ENCODE measurements around the gene ITGAD. TPM values are rescaled to one million over a fixed set of nuclear protein-coding genes. Genes with fewer than 3 reads are reported as not detected.
"Not testable (repeated sequence)": the region's sequence is repeated elsewhere in the genome, so short reads cannot be mapped to it uniquely, and the experiment has no call there.

The ITGAD gene
- total RNA-seq, 2 experiments from 2014 or later = 0.13 to 0.68 TPM

DNA sequence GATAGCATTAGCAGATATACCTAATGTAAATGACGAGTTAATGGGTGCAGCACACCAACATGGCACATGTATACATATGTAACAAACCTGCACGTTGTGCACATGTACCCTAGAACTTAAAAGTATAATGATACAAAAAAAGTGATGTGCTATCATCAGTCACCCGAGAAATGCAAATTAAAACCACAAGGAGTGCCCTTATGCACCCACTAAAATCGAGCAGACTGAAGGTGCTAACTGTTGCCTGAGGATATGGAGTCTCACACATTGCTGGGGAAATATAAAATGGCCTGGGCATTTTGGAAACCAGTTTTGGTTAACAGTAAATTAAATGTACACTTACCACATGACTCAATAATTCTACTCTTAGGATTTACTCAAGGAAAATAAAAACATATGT is 45.9 kb downstream of the ITGAD start:
- H3K4me1 Mint-ChIP-seq (ENCODE audit: low read depth) = peaks cover 29% of the 10 kb centered on the region
- H3K9me3 Mint-ChIP-seq (ENCODE audit: insufficient read depth); DNase-seq; H3K27me3 Mint-ChIP-seq (ENCODE audit: low read depth); H3K36me3 Mint-ChIP-seq (ENCODE audit: low read depth); H3K27ac Mint-ChIP-seq; H3K4me3 Mint-ChIP-seq; ATAC-seq: not testable (repeated sequence)
- ChIA-PET CTCF (interaction anchor here (1.0 to 2.1 kb wide), 5 partner anchors 19 to 297 kb away, joined by 3 to 6 read pairs (median 5); no protein-coding TSS in a partner anchor), POLR2A (interaction anchor here (1.0 to 1.9 kb wide), 3 partner anchors 8 to 435 kb away, joined by 3 to 6 read pairs (median 5); partner anchors contain the start of genes FUS and ZNF267)

DNA sequence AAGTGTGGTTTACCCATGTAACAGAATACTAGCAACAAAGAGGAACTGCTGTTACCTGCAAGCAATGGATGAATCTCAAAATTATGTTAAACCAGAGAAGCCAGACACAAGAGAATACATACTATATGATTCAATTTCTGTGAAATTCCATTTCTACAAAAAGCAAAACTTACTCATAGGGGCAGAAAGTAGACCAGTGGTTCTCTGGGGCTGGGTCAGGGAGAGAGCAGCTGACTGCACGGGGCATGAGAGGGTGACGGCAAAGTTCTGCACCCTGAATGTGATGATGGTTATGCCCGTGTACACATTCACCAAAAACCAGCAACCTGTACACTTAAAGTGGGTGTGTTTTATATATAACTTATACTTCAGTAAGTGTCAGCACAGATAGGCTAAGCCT is 46.4 kb downstream of the ITGAD start:
- peaks cover 29% of the 10 kb centered on the region for H3K4me1 Mint-ChIP-seq (ENCODE audit: low read depth)
- POLR2A ChIA-PET = interaction anchor here (1.7 to 1.9 kb wide), 2 partner anchors 8 to 260 kb away, joined by 5 to 6 read pairs; partner anchors contain the start of gene FUS
- DNase-seq (no peak), ATAC-seq (no peak)
- no peaks in the 10 kb centered on the region for H3K36me3 Mint-ChIP-seq (ENCODE audit: low read depth)
- H3K27me3 Mint-ChIP-seq (ENCODE audit: low read depth) = peaks cover 2% of the 10 kb centered on the region
- H3K4me3 Mint-ChIP-seq = no peak overlapping the region
- H3K9me3 Mint-ChIP-seq (ENCODE audit: insufficient read depth) = no peaks in the 10 kb centered on the region
- H3K27ac Mint-ChIP-seq = no peak overlapping the region
- CTCF ChIA-PET = interaction anchor here (1.4 to 2.1 kb wide), 3 partner anchors 21 to 297 kb away, joined by 4 to 6 read pairs (median 5); no protein-coding TSS in a partner anchor

DNA sequence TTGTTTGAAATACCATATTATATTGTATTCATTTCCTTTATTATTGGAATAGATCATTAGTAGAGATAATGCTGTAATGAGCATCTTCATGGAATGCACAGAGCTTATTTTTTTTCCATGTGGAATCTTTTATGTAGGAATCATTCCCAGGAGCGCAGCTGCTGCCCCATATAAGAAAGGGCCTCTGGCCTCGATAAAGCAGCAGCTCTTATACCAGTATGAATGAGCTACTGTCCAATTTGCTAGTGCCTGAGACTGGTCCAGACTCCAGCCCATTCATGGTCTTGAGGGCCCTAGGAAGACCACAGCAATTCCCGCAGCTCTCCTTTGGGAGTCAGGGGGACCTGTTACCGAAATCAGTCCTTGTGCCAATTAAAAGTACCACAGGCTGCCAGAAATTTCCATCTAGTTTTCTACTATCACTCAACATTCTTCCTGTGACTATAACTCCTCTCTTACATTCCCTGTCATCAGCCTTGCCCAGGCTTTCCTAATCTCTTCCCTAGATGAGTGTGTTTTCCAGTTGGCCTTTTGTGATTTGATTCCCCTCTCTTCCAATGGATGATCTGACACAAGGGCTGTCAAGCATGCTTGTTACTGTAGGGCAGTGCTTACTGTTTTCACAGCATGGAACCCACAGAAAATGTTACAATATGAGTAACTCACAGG is 47.5 kb downstream of the ITGAD start:
- no peaks in the 10 kb centered on the region for H3K9me3 Mint-ChIP-seq (ENCODE audit: insufficient read depth)
- H3K36me3 Mint-ChIP-seq (ENCODE audit: low read depth) = no peaks in the 10 kb centered on the region
- H3K4me1 Mint-ChIP-seq (ENCODE audit: low read depth) = peaks cover 29% of the 10 kb centered on the region
- ChIA-PET CTCF (interaction anchor here (0.7 to 5.1 kb wide), 7 partner anchors 10 to 299 kb away, joined by 3 to 42 read pairs (median 4); partner anchors contain the start of genes ARMC5 and PYCARD), POLR2A (interaction anchor here (1.9 kb wide), 1 partner anchor 10 kb away, joined by 6 read pairs; no protein-coding TSS in a partner anchor)
- no peak overlapping the region for H3K27ac Mint-ChIP-seq
- H3K27me3 Mint-ChIP-seq (ENCODE audit: low read depth) = peaks cover 5% of the 10 kb centered on the region
- ATAC-seq = no peak
- no peak overlapping the region for H3K4me3 Mint-ChIP-seq
- no peak for DNase-seq

DNA sequence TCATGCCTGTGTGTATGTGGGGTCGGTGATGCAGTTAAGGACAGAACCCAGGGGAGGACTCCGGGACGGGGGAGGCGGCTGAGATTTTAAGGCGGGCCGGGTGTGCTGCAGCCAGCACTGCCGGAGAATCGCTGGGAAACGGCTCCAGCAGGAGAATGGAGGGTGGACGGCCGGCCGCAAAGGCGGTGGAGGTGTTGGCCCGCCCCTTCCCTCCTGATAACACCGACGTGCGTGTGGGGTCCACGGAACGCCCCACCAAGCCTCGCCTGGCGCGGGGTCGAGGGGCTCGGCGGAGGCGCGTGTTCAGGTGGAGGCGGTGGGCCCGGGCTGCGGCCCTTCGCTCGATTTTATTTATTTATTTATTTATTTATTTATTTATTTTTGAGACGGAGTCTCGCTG is 48.8 kb downstream of the ITGAD start:
- ChIA-PET POLR2A (interaction anchor here (0.6 to 2.5 kb wide), 7 partner anchors 16 to 262 kb away, joined by 3 to 11 read pairs (median 4); partner anchors contain the start of genes ARMC5, FUS and PYCARD), CTCF (interaction anchor here (0.6 to 5.1 kb wide), 17 partner anchors 10 to 457 kb away, joined by 3 to 42 read pairs (median 6); partner anchors contain the start of genes ARMC5, HSD3B7, PYCARD and PYDC1)
- H3K4me1 Mint-ChIP-seq (ENCODE audit: low read depth) = peaks cover 32% of the 10 kb centered on the region
- H3K27ac Mint-ChIP-seq = peak overlapping the region; percentile 54
- peak overlapping the region; percentile 75 for H3K4me3 Mint-ChIP-seq
- H3K9me3 Mint-ChIP-seq (ENCODE audit: insufficient read depth) = no peaks in the 10 kb centered on the region
- peaks cover 5% of the 10 kb centered on the region for H3K27me3 Mint-ChIP-seq (ENCODE audit: low read depth)
- ATAC-seq = no peak
- no peaks in the 10 kb centered on the region for H3K36me3 Mint-ChIP-seq (ENCODE audit: low read depth)
- DNase-seq = no peak

DNA sequence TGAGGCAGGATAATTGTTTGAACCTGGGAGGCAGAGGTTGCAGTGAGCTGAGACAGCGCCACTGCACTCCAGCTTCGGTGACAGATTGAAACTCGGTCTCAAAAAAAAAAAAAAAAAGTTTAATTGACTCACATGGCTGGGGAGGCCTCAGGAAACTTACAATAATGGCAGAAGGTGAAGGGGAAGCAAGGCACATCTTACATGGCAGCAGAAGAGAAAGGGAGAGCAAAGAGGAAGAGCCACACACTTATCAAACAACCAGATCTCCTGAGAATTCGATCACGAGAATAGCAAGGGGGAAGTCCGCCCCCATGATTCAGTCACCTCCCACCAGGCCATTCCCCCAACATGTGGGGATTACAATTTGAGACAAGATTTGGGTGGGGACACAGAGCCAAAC is 52.8 kb downstream of the ITGAD start:
- H3K27me3 Mint-ChIP-seq (ENCODE audit: low read depth); CTCF ChIA-PET; POLR2A ChIA-PET; H3K4me3 Mint-ChIP-seq; H3K9me3 Mint-ChIP-seq (ENCODE audit: insufficient read depth); H3K27ac Mint-ChIP-seq; H3K36me3 Mint-ChIP-seq (ENCODE audit: low read depth); ATAC-seq; DNase-seq: not testable (repeated sequence)
- H3K4me1 Mint-ChIP-seq (ENCODE audit: low read depth) = peaks cover 18% of the 10 kb centered on the region

DNA sequence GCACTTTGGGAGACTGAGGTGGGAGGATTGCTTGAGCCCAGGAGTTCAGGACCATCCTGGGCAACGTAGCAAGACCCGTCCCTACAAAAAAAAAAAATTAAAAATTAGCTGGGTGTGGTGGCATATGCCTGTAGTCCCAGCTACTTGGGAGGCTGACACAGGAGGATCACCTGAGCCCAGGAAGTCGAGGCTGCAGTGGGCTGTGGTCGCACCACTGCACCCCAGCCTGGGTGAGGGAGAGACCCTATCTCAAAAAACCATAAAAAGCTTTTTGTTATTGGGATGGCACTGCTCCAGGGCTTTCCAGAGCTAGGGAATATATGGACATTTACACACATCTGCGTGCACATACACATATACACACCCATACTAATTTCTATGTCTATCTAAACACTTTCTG is 58.1 kb downstream of the ITGAD start:
- no peaks in the 10 kb centered on the region for H3K9me3 Mint-ChIP-seq (ENCODE audit: insufficient read depth)
- no peak overlapping the region for H3K27ac Mint-ChIP-seq
- ChIA-PET POLR2A (interaction anchor here (0.6 kb wide), 1 partner anchor 82 kb away, joined by 4 read pairs; no protein-coding TSS in a partner anchor), CTCF (interaction anchor here (1.0 to 2.8 kb wide), 6 partner anchors 8 to 309 kb away, joined by 3 to 12 read pairs (median 6); partner anchors contain the start of gene ZNF843)
- peaks cover 14% of the 10 kb centered on the region for H3K36me3 Mint-ChIP-seq (ENCODE audit: low read depth)
- H3K27me3 Mint-ChIP-seq (ENCODE audit: low read depth) = no peaks in the 10 kb centered on the region
- no peak for ATAC-seq
- DNase-seq = no peak
- H3K4me3 Mint-ChIP-seq = no peak overlapping the region
- peaks cover 37% of the 10 kb centered on the region for H3K4me1 Mint-ChIP-seq (ENCODE audit: low read depth)

DNA sequence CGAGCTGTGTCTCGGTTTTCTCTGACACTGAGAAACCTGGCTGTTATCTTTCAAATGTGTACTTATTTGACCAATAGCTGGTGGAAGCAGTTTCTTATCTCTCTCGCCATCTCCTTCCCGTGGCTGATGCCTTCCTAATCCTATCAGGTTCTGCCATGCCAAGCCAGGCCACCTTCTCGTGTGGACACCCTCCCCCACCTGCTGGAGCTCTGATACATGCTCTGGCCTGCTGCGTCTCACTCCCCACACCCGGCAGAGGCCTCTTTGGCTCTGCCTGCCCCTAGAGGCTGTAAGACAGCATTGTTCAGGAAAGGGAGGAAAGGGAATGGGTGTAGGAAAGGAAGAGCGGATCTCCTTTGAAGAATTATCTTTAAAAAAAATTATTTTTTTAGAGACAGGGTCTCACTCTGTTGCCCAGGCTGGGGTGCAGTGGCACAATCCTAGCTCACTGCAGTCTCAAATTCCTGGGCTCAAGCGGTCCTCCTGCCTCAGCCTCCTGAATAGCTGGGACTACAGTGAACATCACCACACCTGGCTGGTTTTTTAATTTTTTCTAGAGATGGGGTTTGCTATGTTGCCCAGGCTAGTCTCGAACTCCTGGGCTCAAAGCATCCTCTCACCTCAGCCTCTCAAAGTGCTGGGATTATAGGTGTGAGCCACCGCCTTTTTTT is 58.7 kb downstream of the ITGAD start:
- DNase-seq = no peak
- no peak for ATAC-seq
- Mint-ChIP-seq H3K4me1 (ENCODE audit: low read depth) (peaks cover 42% of the 10 kb centered on the region), H3K27ac (no peak overlapping the region), H3K9me3 (ENCODE audit: insufficient read depth) (no peaks in the 10 kb centered on the region), H3K4me3 (no peak overlapping the region), H3K27me3 (ENCODE audit: low read depth) (no peaks in the 10 kb centered on the region), H3K36me3 (ENCODE audit: low read depth) (peaks cover 16% of the 10 kb centered on the region)
- CTCF ChIA-PET = interaction anchor here (1.0 to 2.8 kb wide), 6 partner anchors 9 to 310 kb away, joined by 3 to 12 read pairs (median 6); partner anchors contain the start of gene ZNF843
- POLR2A ChIA-PET = interaction anchor here (0.6 kb wide), 1 partner anchor 82 kb away, joined by 4 read pairs; no protein-coding TSS in a partner anchor

DNA sequence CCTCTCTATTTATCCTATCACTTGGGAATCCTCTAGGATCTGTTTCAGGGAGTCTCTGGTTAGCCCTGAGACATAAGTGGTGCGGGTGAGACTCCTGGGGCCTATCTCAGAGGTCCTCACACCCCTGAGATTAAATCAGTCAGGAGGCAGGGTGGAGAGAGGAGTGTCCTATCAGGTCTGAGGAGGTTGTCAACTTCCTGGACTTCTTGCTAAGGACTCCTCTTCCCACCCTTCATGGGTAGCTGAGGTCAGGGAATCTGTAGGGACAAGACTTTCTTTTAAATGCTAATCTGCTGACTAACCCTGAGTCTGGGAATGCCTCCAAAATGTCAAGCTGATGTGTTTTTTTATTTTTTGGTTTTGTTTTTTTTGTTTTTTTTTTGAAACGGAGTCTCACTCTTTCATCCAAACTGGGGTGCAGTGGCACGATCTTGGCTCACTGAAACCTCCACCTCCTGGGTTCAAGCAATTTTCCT is 59.5 kb downstream of the ITGAD start:
- DNase-seq (no peak), ATAC-seq (no peak)
- Mint-ChIP-seq H3K27me3 (ENCODE audit: low read depth) (no peaks in the 10 kb centered on the region), H3K27ac (no peak overlapping the region), H3K36me3 (ENCODE audit: low read depth) (peaks cover 22% of the 10 kb centered on the region), H3K9me3 (ENCODE audit: insufficient read depth) (no peaks in the 10 kb centered on the region), H3K4me3 (no peak overlapping the region), H3K4me1 (ENCODE audit: low read depth) (peaks cover 49% of the 10 kb centered on the region)
- POLR2A ChIA-PET = no interaction called here
- CTCF ChIA-PET = interaction anchor here (1.4 to 2.8 kb wide), 4 partner anchors 8 to 417 kb away, joined by 3 to 12 read pairs (median 9); partner anchors contain the start of gene ZNF843

DNA sequence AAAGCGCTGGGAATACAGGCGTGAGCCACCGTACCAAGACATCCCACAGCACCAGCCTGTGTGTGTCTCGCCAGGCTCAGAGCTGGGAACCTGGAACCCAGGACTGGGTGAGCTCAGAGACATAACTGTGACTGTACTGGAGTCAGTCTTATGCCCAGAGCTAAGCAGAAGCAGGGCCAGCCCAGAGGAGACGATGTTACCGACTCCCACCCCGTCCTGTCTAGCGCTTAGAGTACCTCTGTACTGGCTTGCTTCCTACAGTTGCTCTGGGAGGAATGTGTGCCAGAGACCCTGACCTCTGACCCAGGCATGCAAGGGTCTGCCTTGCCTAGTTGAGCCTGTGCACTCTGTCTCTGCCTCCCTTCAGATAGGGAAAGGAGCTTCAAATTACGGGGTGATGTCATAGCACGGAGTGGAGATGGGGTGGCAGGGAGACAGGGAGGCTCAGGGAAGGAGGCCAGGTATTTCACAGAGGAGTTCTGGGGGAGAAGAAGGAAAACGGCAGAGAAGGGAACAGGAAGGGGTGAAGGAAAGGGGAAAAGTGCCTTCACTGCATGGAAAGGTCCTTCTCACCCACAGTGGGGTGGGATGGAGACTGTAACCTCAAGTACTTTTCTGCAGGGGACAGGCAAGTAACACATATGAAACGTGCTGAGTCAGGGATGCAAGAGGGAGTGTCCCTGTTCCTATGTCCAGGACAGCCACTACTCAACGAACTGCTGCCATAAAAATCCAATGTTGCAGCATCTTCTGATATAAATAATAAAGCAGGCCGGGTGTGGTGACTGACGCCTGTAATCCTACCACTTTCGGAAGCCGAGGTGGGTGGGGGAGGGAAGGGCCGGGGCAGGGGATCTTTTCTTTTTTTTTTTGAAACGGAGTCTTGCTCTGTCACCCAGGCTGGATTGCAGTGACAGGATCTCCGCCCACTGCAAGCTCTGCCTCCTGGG is 60.4 kb downstream of the ITGAD start:
- POLR2A ChIA-PET = interaction anchor here (0.6 kb wide), 1 partner anchor 9 kb away, joined by 4 read pairs; no protein-coding TSS in a partner anchor
- no peak for DNase-seq
- ATAC-seq = no peak
- Mint-ChIP-seq H3K36me3 (ENCODE audit: low read depth) (peaks cover 28% of the 10 kb centered on the region), H3K9me3 (ENCODE audit: insufficient read depth) (no peaks in the 10 kb centered on the region), H3K27me3 (ENCODE audit: low read depth) (no peaks in the 10 kb centered on the region), H3K4me1 (ENCODE audit: low read depth) (peaks cover 56% of the 10 kb centered on the region), H3K27ac (no peak overlapping the region), H3K4me3 (no peak overlapping the region)
- CTCF ChIA-PET = interaction anchor here (1.4 to 2.8 kb wide), 3 partner anchors 71 to 416 kb away, joined by 3 to 12 read pairs (median 3); no protein-coding TSS in a partner anchor

DNA sequence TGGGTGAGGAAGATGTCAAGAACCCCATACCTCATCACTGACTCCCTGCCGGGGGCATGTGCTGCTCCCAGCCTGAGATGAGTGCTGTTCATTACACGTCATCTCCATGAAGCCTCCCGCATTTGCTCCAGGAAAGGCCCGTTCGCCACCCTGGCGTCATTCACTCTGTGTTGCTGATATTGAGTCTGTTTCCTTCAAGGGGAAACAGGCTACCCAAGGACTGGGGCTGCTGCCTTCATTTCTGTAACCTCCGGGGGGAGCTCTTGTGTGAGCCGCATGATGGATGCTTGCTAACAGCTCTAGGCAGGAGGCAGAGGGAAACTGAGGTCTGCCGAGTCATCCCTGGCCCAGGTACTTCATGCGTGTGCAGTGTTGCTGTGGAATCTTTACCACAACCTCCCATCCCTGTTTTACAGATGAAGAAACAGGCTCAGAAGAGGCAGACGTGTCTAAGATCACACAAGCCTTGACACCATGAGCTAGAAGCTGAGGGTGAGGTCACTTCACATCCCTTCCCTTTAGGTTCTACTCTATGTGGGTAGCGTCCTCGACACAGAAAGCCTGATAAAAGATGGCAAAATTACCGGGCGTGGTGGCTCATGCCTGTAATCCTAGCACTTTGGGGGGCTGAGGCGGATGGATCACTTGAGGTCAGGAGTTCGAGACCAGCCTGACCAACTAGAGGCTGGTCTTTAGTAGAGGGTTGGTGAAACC is 62.6 kb downstream of the ITGAD start:
- peaks cover 31% of the 10 kb centered on the region for H3K36me3 Mint-ChIP-seq (ENCODE audit: low read depth)
- no peaks in the 10 kb centered on the region for H3K9me3 Mint-ChIP-seq (ENCODE audit: insufficient read depth)
- H3K27ac Mint-ChIP-seq = peak overlapping the region; percentile 66
- peak; percentile 55 for DNase-seq
- peaks cover 61% of the 10 kb centered on the region for H3K4me1 Mint-ChIP-seq (ENCODE audit: low read depth)
- ChIA-PET POLR2A (interaction anchor here (0.7 to 1.3 kb wide), 3 partner anchors 257 to 422 kb away, joined by 3 to 4 read pairs (median 3); partner anchors contain the start of gene ZNF267), CTCF (interaction anchor here (0.6 to 7.1 kb wide), 14 partner anchors 11 to 470 kb away, joined by 3 to 76 read pairs (median 5); partner anchors contain the start of gene ZNF843)
- H3K4me3 Mint-ChIP-seq = peak overlapping the region; percentile 36
- ATAC-seq = no peak
- H3K27me3 Mint-ChIP-seq (ENCODE audit: low read depth) = no peaks in the 10 kb centered on the region

Data from activated CD8-positive, alpha-beta T cell treated with anti-CD3 and anti-CD28 coated beads, Interleukin-2, amount 10 ng/mL, durations not matched to agents 7 days and 5 days (primary cell).